T-helper 17 cell (primary cell): ENCODE data around the gene JADE2. TPM values are rescaled to one million over a fixed set of nuclear protein-coding genes. Genes with fewer than 3 reads are reported as not detected.
A peak's percentile ranks its signal among the peaks of the same experiment; 100 is the strongest.
"Not testable (repeated sequence)": the region's sequence is repeated elsewhere in the genome, so short reads cannot be mapped to it uniquely, and the experiment has no call there.

ENCODE experiments used
- ATAC-seq: fragments of 150-1000 bp; cut with Tn5 transposase; 2 replicates; pipeline ENCODE4 v1.10.0; 2021; ENCODE audit warnings: mild to moderate bottlenecking, moderate library complexity
- DNase-seq, 3 donors: peaks; one replicate each; pipeline versions ENCODE4 v3.0.0 to v3.0.0-alpha.2; 2020 to 2021
- H3K9me3 ChIP-seq: one replicate; pipeline ENCODE4 v1.7.0; 2013; ENCODE audit warnings: low read length, mild to moderate bottlenecking; ENCODE audit not compliant: control insufficient read depth, poor library complexity, severe bottlenecking
- H3K27ac Mint-ChIP-seq: one replicate; pipeline ENCODE4 v1.8.0; 2022; ENCODE audit warnings: mild to moderate bottlenecking, moderate library complexity, mixed read lengths
- H3K27me3 Mint-ChIP-seq: one replicate; pipeline ENCODE4 v1.8.0; 2022; ENCODE audit warnings: mixed read lengths
- H3K36me3 Mint-ChIP-seq: one replicate; pipeline ENCODE4 v1.8.0; 2022; ENCODE audit warnings: low read depth, mixed read lengths
- H3K4me1 Mint-ChIP-seq: one replicate; pipeline ENCODE4 v1.8.0; 2022; ENCODE audit warnings: mild to moderate bottlenecking, mixed read lengths
- H3K4me3 Mint-ChIP-seq: one replicate; pipeline ENCODE4 v1.8.0; 2022; ENCODE audit warnings: mild to moderate bottlenecking, moderate library complexity, mixed read lengths
- total RNA-seq, 4 donors: library from RNA in 2 of 4; stranded (reverse) in 2 of 4; gene quantifications; one replicate each; pipeline ENCODE4 v1.2.3 and lab custom pipeline; 2022 to 2026

The JADE2 gene
- total RNA-seq, 2 donors from 2014 or later = 129 to 138 TPM

DNA sequence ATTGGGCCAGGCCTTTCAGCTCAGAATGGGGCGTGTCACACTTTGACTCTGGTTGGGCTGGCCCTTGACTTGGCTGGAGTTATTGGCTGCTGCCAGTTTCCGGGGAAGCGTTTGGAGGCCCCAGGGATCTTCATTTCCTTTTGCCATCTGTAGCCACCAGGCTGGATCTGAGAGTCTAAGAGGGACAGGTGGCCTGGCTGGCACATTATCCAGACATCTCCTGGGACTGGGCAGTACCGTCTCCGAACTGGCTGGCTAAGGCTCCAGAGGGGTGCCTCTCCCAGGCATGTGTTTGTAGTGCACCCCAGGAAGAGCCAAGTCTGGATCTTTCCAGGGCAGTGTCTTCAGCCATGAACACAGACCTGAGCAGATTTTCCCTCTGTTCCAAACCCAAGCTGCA lies 9.7 kb upstream of the JADE2 start:
- Mint-ChIP-seq H3K36me3 (no peaks in the 10 kb centered on the region), H3K4me3 (no peak overlapping the region), H3K27ac (no peak overlapping the region), H3K27me3 (no peaks in the 10 kb centered on the region), H3K4me1 (peaks cover 3% of the 10 kb centered on the region)
- DNase-seq (no peak), ATAC-seq (no peak)
- no peaks in the 10 kb centered on the region for H3K9me3 ChIP-seq

GRCh38 chr5:134516984-134517383 lies 8.5 kb upstream of the JADE2 start:
- not testable (repeated sequence) for H3K4me1 Mint-ChIP-seq, H3K9me3 ChIP-seq, H3K4me3 Mint-ChIP-seq, H3K27ac Mint-ChIP-seq, ATAC-seq, DNase-seq, H3K36me3 Mint-ChIP-seq, H3K27me3 Mint-ChIP-seq

DNA sequence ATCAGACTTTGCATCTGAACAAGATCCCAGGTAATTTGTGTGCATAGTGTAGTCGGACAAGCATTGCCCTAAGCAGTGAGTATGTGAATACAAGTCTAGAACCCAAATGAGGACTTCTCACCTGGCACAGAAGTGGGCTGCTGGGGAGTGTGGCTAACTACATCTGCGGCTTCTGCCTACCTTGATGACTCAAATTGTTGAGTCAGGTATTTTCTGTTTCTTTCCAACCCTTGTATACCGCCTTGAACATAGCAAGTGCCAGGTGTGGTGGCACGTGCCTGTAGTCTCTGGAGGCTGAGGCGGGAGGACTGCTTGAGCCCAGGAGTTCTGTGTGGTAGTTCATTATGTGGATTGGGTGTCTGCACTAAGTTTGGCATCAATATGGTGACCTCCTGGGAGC lies 7.9 kb upstream of the JADE2 start:
- H3K27me3 Mint-ChIP-seq = no peaks in the 10 kb centered on the region
- no peaks in the 10 kb centered on the region for H3K4me1 Mint-ChIP-seq
- H3K36me3 Mint-ChIP-seq = no peaks in the 10 kb centered on the region
- no peak for ATAC-seq
- no peak overlapping the region for H3K27ac Mint-ChIP-seq
- no peak overlapping the region for H3K4me3 Mint-ChIP-seq
- no peak for DNase-seq
- H3K9me3 ChIP-seq = no peaks in the 10 kb centered on the region

DNA sequence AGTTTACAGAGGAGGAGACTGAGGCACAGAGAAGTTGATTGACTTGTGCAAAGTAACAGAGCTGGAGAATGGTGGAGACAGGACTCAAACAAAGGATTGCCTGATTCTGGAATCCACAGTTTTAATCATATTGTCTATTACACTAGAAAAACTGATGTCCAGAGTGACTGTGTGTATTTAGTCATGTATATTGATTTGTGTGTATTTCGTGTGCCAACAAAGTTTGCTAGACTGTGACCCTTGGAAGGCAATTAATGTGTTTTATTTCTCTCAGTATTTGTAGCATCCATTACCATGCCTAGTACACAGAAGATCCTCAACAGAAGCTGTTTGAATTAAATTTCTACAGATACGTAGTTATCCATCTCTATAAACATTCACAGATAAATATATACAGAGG lies 5.5 kb upstream of the JADE2 start:
- H3K4me1 Mint-ChIP-seq = peaks cover 7% of the 10 kb centered on the region
- H3K9me3 ChIP-seq = no peaks in the 10 kb centered on the region
- no peak for DNase-seq
- H3K27ac Mint-ChIP-seq = no peak overlapping the region
- H3K4me3 Mint-ChIP-seq = no peak overlapping the region
- no peaks in the 10 kb centered on the region for H3K27me3 Mint-ChIP-seq
- H3K36me3 Mint-ChIP-seq = no peaks in the 10 kb centered on the region
- no peak for ATAC-seq

- Mint-ChIP-seq H3K27me3 (no peaks in the 10 kb centered on the region), H3K36me3 (peaks cover 2% of the 10 kb centered on the region), H3K4me1 (peaks cover 10% of the 10 kb centered on the region), H3K27ac (no peak overlapping the region), H3K4me3 (no peak overlapping the region)
- DNase-seq (no peak), ATAC-seq (no peak)
- no peaks in the 10 kb centered on the region for H3K9me3 ChIP-seq
Measured at GRCh38 chr5:134521841-134522240, 3.6 kb upstream of the JADE2 start.

- peaks cover 18% of the 10 kb centered on the region for H3K4me1 Mint-ChIP-seq
- H3K36me3 Mint-ChIP-seq = peaks cover 2% of the 10 kb centered on the region
- no peaks in the 10 kb centered on the region for H3K9me3 ChIP-seq
- no peaks in the 10 kb centered on the region for H3K27me3 Mint-ChIP-seq
- peak overlapping the region; percentile 97 for H3K27ac Mint-ChIP-seq
- no peak for ATAC-seq
- peak overlapping the region; percentile 99 for H3K4me3 Mint-ChIP-seq
- DNase-seq = no peak
Measured at GRCh38 chr5:134523543-134524271, 1.8 kb upstream of the JADE2 start.

DNA sequence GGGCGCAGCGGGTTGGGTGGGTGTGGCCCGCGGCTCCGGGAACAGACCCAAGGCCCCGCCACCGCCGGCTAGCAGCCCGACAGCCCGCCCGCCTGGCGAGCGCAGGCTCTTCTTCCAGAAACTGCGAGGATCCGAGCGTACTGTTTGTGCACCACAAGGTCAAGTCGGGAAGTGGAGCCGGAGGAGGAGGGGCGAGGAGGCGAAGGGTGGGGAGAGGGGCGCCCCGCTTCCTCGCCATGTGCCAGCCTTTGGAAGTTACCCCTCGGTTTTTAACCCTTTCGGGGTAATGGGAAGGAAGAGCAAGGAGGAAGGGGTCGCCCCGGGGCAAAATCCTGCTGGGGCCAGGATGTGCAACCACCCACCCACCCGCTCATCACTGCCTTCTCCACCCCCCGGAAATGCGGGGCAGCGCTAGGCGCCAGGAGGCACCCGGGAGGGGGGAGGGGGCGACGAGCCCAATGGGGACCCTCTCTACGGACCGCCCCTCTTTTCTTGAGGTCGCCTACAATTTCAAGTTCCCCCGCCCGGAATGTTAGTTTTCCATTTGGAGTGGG lies 1.1 kb upstream of the JADE2 start:
- H3K36me3 Mint-ChIP-seq = peaks cover 2% of the 10 kb centered on the region
- peak overlapping the region; percentile 97 for H3K27ac Mint-ChIP-seq
- DNase-seq = peak; percentile 50 to 56 (median 52)
- no peaks in the 10 kb centered on the region for H3K9me3 ChIP-seq
- peaks cover 22% of the 10 kb centered on the region for H3K4me1 Mint-ChIP-seq
- H3K27me3 Mint-ChIP-seq = no peaks in the 10 kb centered on the region
- ATAC-seq = peak; percentile 20
- H3K4me3 Mint-ChIP-seq = peak overlapping the region; percentile 99

DNA sequence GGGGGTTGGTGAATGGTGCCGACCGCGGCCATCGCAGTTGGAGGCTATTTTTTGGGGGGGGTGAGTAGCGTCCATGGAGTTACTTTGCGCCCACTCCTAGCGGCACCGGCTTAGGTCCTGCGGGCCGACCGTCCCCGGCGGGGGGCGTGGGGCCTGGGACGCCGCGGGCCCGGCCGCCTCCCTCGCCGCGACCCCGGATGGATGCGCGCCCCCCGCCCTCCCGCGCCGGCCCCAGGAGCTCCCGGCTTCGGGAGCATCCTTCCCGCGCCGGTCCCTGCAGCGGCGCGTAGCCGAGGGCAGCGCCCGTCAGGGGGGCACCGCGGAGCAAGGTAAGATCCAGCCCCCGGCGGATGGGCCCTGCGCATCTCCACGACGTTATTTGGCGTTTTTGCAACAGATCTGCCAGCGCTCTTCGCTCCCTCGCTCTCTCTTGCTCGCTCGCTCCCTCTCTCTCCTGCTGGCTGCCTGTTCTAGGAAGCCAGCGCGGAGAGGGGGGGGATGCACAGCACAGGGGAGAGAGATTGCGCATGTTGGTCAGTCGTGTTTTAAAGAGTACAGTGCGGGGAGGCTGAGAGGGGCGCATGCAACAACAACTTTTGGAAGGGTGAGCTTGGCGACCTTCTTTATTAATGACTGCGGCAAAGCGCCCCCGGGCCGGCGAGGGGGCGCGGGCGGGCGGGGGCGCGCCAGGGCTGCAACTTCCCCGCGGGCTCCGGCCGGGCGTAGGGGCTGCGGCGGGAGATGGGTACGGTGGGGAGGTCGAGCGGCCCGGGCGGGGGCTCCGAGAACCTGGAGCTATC lies 413 bp downstream of the JADE2 start:
- peak overlapping the region; percentile 99 for H3K4me3 Mint-ChIP-seq
- peak overlapping the region; percentile 97 for H3K27ac Mint-ChIP-seq
- H3K9me3 ChIP-seq = no peaks in the 10 kb centered on the region
- peak; percentile 28 to 43 (median 42) for DNase-seq
- peak; percentile 16 for ATAC-seq
- H3K4me1 Mint-ChIP-seq = peaks cover 36% of the 10 kb centered on the region
- peaks cover 2% of the 10 kb centered on the region for H3K36me3 Mint-ChIP-seq
- no peaks in the 10 kb centered on the region for H3K27me3 Mint-ChIP-seq

DNA sequence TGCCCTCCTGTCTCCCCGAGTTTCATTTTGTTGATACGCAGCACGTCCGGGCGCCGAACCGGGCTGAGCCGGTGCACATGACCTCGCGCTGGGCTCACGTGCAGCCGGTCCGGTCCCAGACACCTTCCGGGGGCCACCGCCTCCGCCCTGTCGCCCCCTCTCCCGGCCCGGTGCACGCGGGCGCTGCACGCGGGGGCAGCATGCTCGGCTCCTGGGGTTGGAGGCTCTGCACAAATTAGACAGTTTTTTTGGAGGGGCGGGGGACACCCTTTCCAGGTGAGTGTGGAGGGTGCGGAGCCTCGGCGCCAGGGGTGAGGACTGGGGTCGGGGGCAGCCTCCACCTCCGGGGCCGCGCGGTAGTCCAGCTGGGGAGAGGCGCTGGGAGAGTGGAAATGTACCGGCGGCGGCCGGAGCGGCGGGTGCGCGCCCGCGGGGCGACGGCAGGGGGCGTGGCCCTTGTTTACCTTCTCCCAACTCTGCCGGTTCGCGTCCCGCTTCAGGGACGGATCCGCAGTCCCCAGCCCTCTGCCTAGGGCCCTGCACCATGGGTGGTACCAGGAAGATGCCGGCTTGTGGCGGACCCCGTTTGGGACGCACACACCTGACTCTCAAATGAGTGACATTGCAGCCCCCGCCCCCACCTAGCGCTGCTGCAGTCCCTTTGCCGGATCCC lies 1.1 kb downstream of the JADE2 start:
- ATAC-seq = peak; percentile 4
- no peaks in the 10 kb centered on the region for H3K27me3 Mint-ChIP-seq

GRCh38 chr5:134527156-134527960 lies 1.9 kb downstream of the JADE2 start:
- Mint-ChIP-seq H3K27ac (peak overlapping the region; percentile 75), H3K36me3 (peaks cover 2% of the 10 kb centered on the region), H3K27me3 (no peaks in the 10 kb centered on the region), H3K4me1 (peaks cover 44% of the 10 kb centered on the region), H3K4me3 (peak overlapping the region; percentile 99)
- peak; percentile 62 to 71 (median 65) for DNase-seq
- ATAC-seq = peak; percentile 38
- H3K9me3 ChIP-seq = no peaks in the 10 kb centered on the region

More for the DNA sequence above, 1.1 kb downstream of the JADE2 start:
- peaks cover 2% of the 10 kb centered on the region for H3K36me3 Mint-ChIP-seq
- peaks cover 39% of the 10 kb centered on the region for H3K4me1 Mint-ChIP-seq
- H3K4me3 Mint-ChIP-seq = peak overlapping the region; percentile 99
- no peaks in the 10 kb centered on the region for H3K9me3 ChIP-seq
- DNase-seq = peak; percentile 39 to 51 (median 50)
- peak overlapping the region; percentile 97 for H3K27ac Mint-ChIP-seq

GRCh38 chr5:134527961-134528424 lies 2.5 kb downstream of the JADE2 start:
- peaks cover 44% of the 10 kb centered on the region for H3K4me1 Mint-ChIP-seq
- ATAC-seq = no peak
- H3K36me3 Mint-ChIP-seq = peaks cover 2% of the 10 kb centered on the region
- peak overlapping the region; percentile 99 for H3K4me3 Mint-ChIP-seq
- no peaks in the 10 kb centered on the region for H3K9me3 ChIP-seq
- H3K27me3 Mint-ChIP-seq = no peaks in the 10 kb centered on the region
- DNase-seq = no peak
- peak overlapping the region; percentile 75 for H3K27ac Mint-ChIP-seq

DNA sequence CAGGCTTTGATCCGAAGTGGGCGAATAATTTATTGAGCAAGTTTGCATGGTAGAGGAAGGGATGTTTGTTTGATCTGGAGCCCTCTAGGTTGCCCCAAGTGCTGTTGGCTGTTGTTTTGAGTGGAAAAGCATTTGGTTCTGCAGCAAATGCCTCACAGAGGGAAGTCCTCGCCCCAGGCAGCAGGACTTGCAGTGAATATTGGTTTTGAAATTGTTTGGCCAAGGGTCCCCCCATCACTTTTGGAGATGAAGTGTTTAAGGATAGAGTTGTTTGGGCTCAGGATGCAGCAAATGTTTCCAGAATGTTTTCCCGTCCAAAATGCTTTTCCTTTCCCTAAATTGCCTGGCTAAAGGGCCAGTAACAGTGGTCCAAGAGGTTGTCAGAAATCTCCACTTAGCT lies 3.1 kb downstream of the JADE2 start:
- Mint-ChIP-seq H3K27ac (peak overlapping the region; percentile 75), H3K4me1 (peaks cover 40% of the 10 kb centered on the region), H3K27me3 (no peaks in the 10 kb centered on the region), H3K4me3 (peak overlapping the region; percentile 99), H3K36me3 (peaks cover 2% of the 10 kb centered on the region)
- ATAC-seq (no peak), DNase-seq (no peak)
- H3K9me3 ChIP-seq = no peaks in the 10 kb centered on the region
